PC-3 (cell line): ENCODE results near the gene SNTG2.

Source experiments
- CTCF ChIP-seq: fragments of 300-600 bp; sonication (generic); conservative IDR thresholded peaks from 2 replicates; pipeline ENCODE4 v1.5.1; 2017; ENCODE audit warnings: antibody characterized with exemption, low read depth, mild to moderate bottlenecking, low read length
- EZH2 ChIP-seq: fragments of 300-600 bp; sonication (generic); IDR thresholded peaks from one replicate; pipeline ENCODE4 v1.6.1; 2017; ENCODE audit warnings: antibody characterized with exemption, mild to moderate bottlenecking, low read length; ENCODE audit not compliant: unreplicated experiment

DNA sequence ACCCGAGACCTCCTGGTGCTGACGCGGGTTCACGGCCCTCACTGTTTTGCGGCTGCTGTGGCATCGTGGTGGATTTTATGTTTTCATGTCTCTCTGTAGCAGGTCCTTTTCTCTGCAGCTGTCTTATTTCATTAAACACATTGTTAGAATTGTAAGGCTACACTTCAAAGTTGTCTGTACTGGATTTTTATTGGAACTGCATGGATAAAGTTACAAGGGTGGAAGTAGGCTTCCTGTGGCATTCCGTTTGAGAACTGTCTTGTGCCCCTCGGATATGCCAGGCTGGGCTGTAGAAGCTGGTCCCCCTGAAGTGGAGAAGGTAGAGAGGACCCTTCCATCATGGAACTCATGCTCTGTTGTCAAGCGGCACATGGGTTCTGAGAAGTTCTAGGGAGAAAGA is 127.3 kb downstream of the SNTG2 start:
- no peak for TF ChIP-seq CTCF
- TF ChIP-seq EZH2, result no peak
